Activated CD8-positive, alpha-beta memory T cell treated with anti-CD3 and anti-CD28 coated beads, Interleukin-2, amount 10 ng/mL, durations not matched to agents 7 days and 5 days (primary cell): ENCODE measurements around the gene DNA2. TPM values are rescaled to one million over a fixed set of nuclear protein-coding genes. Genes with fewer than 3 reads are reported as not detected.
"Not testable (repeated sequence)": the region's sequence is repeated elsewhere in the genome, so short reads cannot be mapped to it uniquely, and the experiment has no call there.

Experiments
- ATAC-seq: fragments of 150-1000 bp; cut with Tn5 transposase; one replicate; pipeline ENCODE4 v1.10.0; 2021; ENCODE audit warnings: moderate library complexity
- CTCF ChIA-PET: fragments of 350-600 bp; sonication (Branson Sonifier 250); formaldehyde crosslinking; loops from one replicate; lab custom pipeline; 2021; ENCODE audit warnings: antibody characterized with exemption; lab: Charles Lee
- DNase-seq: peaks from one replicate; pipeline ENCODE4 v3.0.0-alpha.2; 2020
- H3K27ac Mint-ChIP-seq: one replicate; pipeline ENCODE4 v1.8.0; 2021; ENCODE audit warnings: mild to moderate bottlenecking, mixed read lengths
- H3K27me3 Mint-ChIP-seq: one replicate; pipeline ENCODE4 v1.8.0; 2021; ENCODE audit warnings: mixed read lengths
- H3K36me3 Mint-ChIP-seq: one replicate; pipeline ENCODE4 v1.8.0; 2021; ENCODE audit warnings: mild to moderate bottlenecking, mixed read lengths
- H3K4me1 Mint-ChIP-seq: one replicate; pipeline ENCODE4 v1.8.0; 2021; ENCODE audit warnings: mixed read lengths
- H3K4me3 Mint-ChIP-seq: one replicate; pipeline ENCODE4 v1.8.0; 2021; ENCODE audit warnings: mild to moderate bottlenecking, moderate library complexity, mixed read lengths
- H3K9me3 Mint-ChIP-seq: one replicate; pipeline ENCODE4 v1.8.0; 2022; ENCODE audit warnings: low read depth, mixed read lengths
- total RNA-seq, 2 experiments: library from RNA; stranded (reverse); gene quantifications; one replicate each; pipeline ENCODE4 v1.2.3, GENCODE V29; 2021

DNA2 gene
- 10 to 100 TPM; 53.3 to 60.2 TPM for total RNA-seq

- H3K4me1 Mint-ChIP-seq = peaks cover 28% of the 10 kb centered on the region
Measured at GRCh38 chr10:68471586-68472408, at the start of gene DNA2. TSS of gene DNA2 (minus strand) at chr10:68471973. CDS start at chr10:68471864, 109 bp downstream.

GRCh38 chr10:68518609-68519008 is 46.8 kb upstream of the DNA2 start:
- H3K36me3 Mint-ChIP-seq, DNase-seq, H3K4me1 Mint-ChIP-seq, ATAC-seq, CTCF ChIA-PET, H3K9me3 Mint-ChIP-seq, H3K27ac Mint-ChIP-seq, H3K4me3 Mint-ChIP-seq, H3K27me3 Mint-ChIP-seq: not testable (repeated sequence)

More at GRCh38 chr10:68471586-68472408, at the start of gene DNA2:
- Mint-ChIP-seq H3K9me3 (no peaks in the 10 kb centered on the region), H3K27me3 (no peaks in the 10 kb centered on the region), H3K27ac (peak within 1 kb of the TSS; percentile 99), H3K4me3 (peak within 1 kb of the TSS; percentile 100), H3K36me3 (peaks cover 32% of the 10 kb centered on the region)
- CTCF ChIA-PET = interaction anchor here (1.0 to 1.3 kb wide), 2 partner anchors 65 to 355 kb away, joined by 3 read pairs; partner anchors contain the start of genes RUFY2 and STOX1
- DNase-seq (peak; percentile 86), ATAC-seq (peak; percentile 95)

- ATAC-seq (no peak), DNase-seq (no peak)
- H3K4me3 Mint-ChIP-seq = no peak overlapping the region
- peaks cover 6% of the 10 kb centered on the region for H3K36me3 Mint-ChIP-seq
- CTCF ChIA-PET = no interaction called here
- no peak overlapping the region for H3K27ac Mint-ChIP-seq
- no peaks in the 10 kb centered on the region for H3K9me3 Mint-ChIP-seq
- H3K4me1 Mint-ChIP-seq = no peaks in the 10 kb centered on the region
- no peaks in the 10 kb centered on the region for H3K27me3 Mint-ChIP-seq
Measured at GRCh38 chr10:68517188-68517587, 45.4 kb upstream of the DNA2 start.

GRCh38 chr10:68516766-68517165 is 45.0 kb upstream of the DNA2 start:
- DNase-seq (no peak), ATAC-seq (no peak)
- H3K9me3 Mint-ChIP-seq = no peaks in the 10 kb centered on the region
- no peak overlapping the region for H3K27ac Mint-ChIP-seq
- no peaks in the 10 kb centered on the region for H3K4me1 Mint-ChIP-seq
- H3K4me3 Mint-ChIP-seq = no peak overlapping the region
- H3K27me3 Mint-ChIP-seq = no peaks in the 10 kb centered on the region
- CTCF ChIA-PET = no interaction called here
- H3K36me3 Mint-ChIP-seq = peaks cover 4% of the 10 kb centered on the region

- H3K4me1 Mint-ChIP-seq, DNase-seq, H3K27ac Mint-ChIP-seq, H3K9me3 Mint-ChIP-seq, CTCF ChIA-PET, ATAC-seq, H3K4me3 Mint-ChIP-seq, H3K36me3 Mint-ChIP-seq, H3K27me3 Mint-ChIP-seq: not testable (repeated sequence)
Measured at GRCh38 chr10:68516216-68516615, 44.4 kb upstream of the DNA2 start.

- no peaks in the 10 kb centered on the region for H3K27me3 Mint-ChIP-seq
Measured at GRCh38 chr10:68508090-68508489, 36.3 kb upstream of the DNA2 start.

GRCh38 chr10:68506411-68506810 is 34.6 kb upstream of the DNA2 start:
- CTCF ChIA-PET = no interaction called here
- Mint-ChIP-seq H3K9me3 (no peaks in the 10 kb centered on the region), H3K27ac (no peak overlapping the region), H3K4me3 (no peak overlapping the region), H3K36me3 (peaks cover 1% of the 10 kb centered on the region), H3K27me3 (no peaks in the 10 kb centered on the region), H3K4me1 (no peaks in the 10 kb centered on the region)
- DNase-seq (no peak), ATAC-seq (no peak)

More at GRCh38 chr10:68508090-68508489, 36.3 kb upstream of the DNA2 start:
- H3K4me3 Mint-ChIP-seq = no peak overlapping the region
- no peak overlapping the region for H3K27ac Mint-ChIP-seq
- H3K36me3 Mint-ChIP-seq = peaks cover 4% of the 10 kb centered on the region
- H3K4me1 Mint-ChIP-seq = no peaks in the 10 kb centered on the region
- ATAC-seq (no peak), DNase-seq (no peak)
- CTCF ChIA-PET = no interaction called here
- no peaks in the 10 kb centered on the region for H3K9me3 Mint-ChIP-seq

- no peaks in the 10 kb centered on the region for H3K9me3 Mint-ChIP-seq
- CTCF ChIA-PET = no interaction called here
- no peak overlapping the region for H3K4me3 Mint-ChIP-seq
- H3K27ac Mint-ChIP-seq = no peak overlapping the region
- H3K4me1 Mint-ChIP-seq = no peaks in the 10 kb centered on the region
- ATAC-seq = no peak
- no peaks in the 10 kb centered on the region for H3K27me3 Mint-ChIP-seq
- DNase-seq = no peak
- peaks cover 7% of the 10 kb centered on the region for H3K36me3 Mint-ChIP-seq
Measured at GRCh38 chr10:68502846-68503245, 31.1 kb upstream of the DNA2 start.

- no peak for ATAC-seq
- no peaks in the 10 kb centered on the region for H3K27me3 Mint-ChIP-seq
- peak; percentile 28 for DNase-seq
- no peak overlapping the region for H3K27ac Mint-ChIP-seq
- peaks cover 7% of the 10 kb centered on the region for H3K36me3 Mint-ChIP-seq
- no peaks in the 10 kb centered on the region for H3K4me1 Mint-ChIP-seq
- no peak overlapping the region for H3K4me3 Mint-ChIP-seq
- CTCF ChIA-PET = no interaction called here
- no peaks in the 10 kb centered on the region for H3K9me3 Mint-ChIP-seq
Measured at GRCh38 chr10:68501691-68502090, 29.9 kb upstream of the DNA2 start.

- Mint-ChIP-seq H3K36me3 (peaks cover 6% of the 10 kb centered on the region), H3K4me1 (no peaks in the 10 kb centered on the region), H3K4me3 (no peak overlapping the region), H3K27ac (no peak overlapping the region), H3K9me3 (no peaks in the 10 kb centered on the region), H3K27me3 (no peaks in the 10 kb centered on the region)
- ATAC-seq (no peak), DNase-seq (no peak)
- CTCF ChIA-PET = no interaction called here
Measured at GRCh38 chr10:68499544-68499943, 27.8 kb upstream of the DNA2 start.

- Mint-ChIP-seq H3K36me3 (peaks cover 13% of the 10 kb centered on the region), H3K4me1 (no peaks in the 10 kb centered on the region), H3K9me3 (no peaks in the 10 kb centered on the region), H3K27me3 (no peaks in the 10 kb centered on the region), H3K4me3 (no peak overlapping the region), H3K27ac (no peak overlapping the region)
- DNase-seq = no peak
- CTCF ChIA-PET = no interaction called here
- no peak for ATAC-seq
Measured at GRCh38 chr10:68496072-68496471, 24.3 kb upstream of the DNA2 start.

- H3K27me3 Mint-ChIP-seq = no peaks in the 10 kb centered on the region
- peaks cover 18% of the 10 kb centered on the region for H3K36me3 Mint-ChIP-seq
- no peak for ATAC-seq
- no peak overlapping the region for H3K27ac Mint-ChIP-seq
- CTCF ChIA-PET = no interaction called here
- no peak overlapping the region for H3K4me3 Mint-ChIP-seq
- H3K9me3 Mint-ChIP-seq = no peaks in the 10 kb centered on the region
- DNase-seq = no peak
- peaks cover 3% of the 10 kb centered on the region for H3K4me1 Mint-ChIP-seq
Measured at GRCh38 chr10:68492118-68492517, 20.3 kb upstream of the DNA2 start.

GRCh38 chr10:68489919-68490318 is 18.1 kb upstream of the DNA2 start:
- DNase-seq = peak; percentile 18
- H3K4me1 Mint-ChIP-seq = peaks cover 3% of the 10 kb centered on the region
- no peak overlapping the region for H3K4me3 Mint-ChIP-seq
- H3K27ac Mint-ChIP-seq = no peak overlapping the region
- peaks cover 20% of the 10 kb centered on the region for H3K36me3 Mint-ChIP-seq
- no peaks in the 10 kb centered on the region for H3K9me3 Mint-ChIP-seq
- CTCF ChIA-PET = no interaction called here
- no peaks in the 10 kb centered on the region for H3K27me3 Mint-ChIP-seq
- ATAC-seq = no peak

- ATAC-seq (no peak), DNase-seq (no peak)
- Mint-ChIP-seq H3K36me3 (peaks cover 21% of the 10 kb centered on the region), H3K4me3 (no peak overlapping the region), H3K9me3 (no peaks in the 10 kb centered on the region), H3K4me1 (peaks cover 24% of the 10 kb centered on the region), H3K27ac (no peak overlapping the region), H3K27me3 (no peaks in the 10 kb centered on the region)
- CTCF ChIA-PET = no interaction called here
Measured at GRCh38 chr10:68474021-68474420, 2.2 kb upstream of the DNA2 start.
